SJCRH30 (cell line): ENCODE measurements around the gene PSMB5. TPM values are rescaled to one million over a fixed set of nuclear protein-coding genes. Genes with fewer than 3 reads are reported as not detected.
"Not testable (repeated sequence)": the region's sequence is repeated elsewhere in the genome, so short reads cannot be mapped to it uniquely, and the experiment has no call there.

ENCODE experiments used
- DNase-seq, 2 experiments: peaks; one replicate each; pipeline ENCODE4 v3.0.0-alpha.2; 2015 to 2020
- H3K27ac ChIP-seq: fragments of 250-450 bp; sonication (Bioruptor Pico); 2 replicates; pipeline ENCODE4 v1.5.1; 2020; ENCODE audit warnings: mild to moderate bottlenecking, moderate library complexity
- H3K27me3 ChIP-seq: fragments of 250-450 bp; sonication (Bioruptor Pico); 2 replicates; pipeline ENCODE4 v1.5.1; 2020; ENCODE audit warnings: mild to moderate bottlenecking, moderate library complexity
- H3K36me3 ChIP-seq: fragments of 250-450 bp; sonication (Bioruptor Pico); 2 replicates; pipeline ENCODE4 v1.5.1; 2020; ENCODE audit warnings: mild to moderate bottlenecking, moderate library complexity
- H3K4me1 ChIP-seq: fragments of 250-450 bp; sonication (Bioruptor Pico); 2 replicates; pipeline ENCODE4 v1.5.1; 2020; ENCODE audit warnings: mild to moderate bottlenecking, moderate library complexity
- H3K4me3 ChIP-seq: fragments of 250-450 bp; sonication (Bioruptor Pico); 2 replicates; pipeline ENCODE4 v1.5.1; 2020; ENCODE audit warnings: mild to moderate bottlenecking, moderate library complexity
- H3K9me3 ChIP-seq: fragments of 250-450 bp; sonication (Bioruptor Pico); replicated peaks from 2 replicates; pipeline ENCODE4 v1.5.1; 2020; ENCODE audit warnings: mild to moderate bottlenecking, moderate library complexity
- total RNA-seq: library from RNA; depleted of rRNA; stranded (reverse); fragments of >200 nt; shearing (Covaris generic); gene quantifications from 2 replicates; pipeline ENCODE4 v1.2.3, GENCODE V29; 2014

PSMB5 gene
- total RNA-seq, 1 experiment from 2014 or later = 224 TPM

DNA sequence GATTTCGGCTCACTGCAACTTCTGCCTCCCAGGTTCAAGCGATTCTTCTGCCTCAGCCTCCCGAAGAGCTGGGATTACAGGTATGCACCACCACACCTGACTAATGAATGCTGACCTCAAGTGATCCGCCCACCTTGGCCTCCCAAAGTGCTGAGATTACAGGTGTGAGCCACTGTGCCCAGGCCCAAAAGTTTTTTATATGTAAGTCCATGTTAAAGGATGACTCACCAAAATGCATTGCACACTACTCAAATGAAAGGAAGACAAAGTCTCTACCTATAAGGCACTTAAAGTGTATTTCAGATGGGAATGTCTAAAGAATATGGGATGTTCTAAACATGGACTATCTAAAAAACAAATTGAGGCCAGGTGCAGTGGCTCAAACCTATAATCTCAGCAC lies 30.4 kb downstream of the PSMB5 start:
- not testable (repeated sequence) for H3K4me3 ChIP-seq, DNase-seq, H3K9me3 ChIP-seq, H3K27me3 ChIP-seq, H3K27ac ChIP-seq, H3K36me3 ChIP-seq
- peaks cover 12% of the 10 kb centered on the region; the same call in 1 of the 2 replicates for H3K4me1 ChIP-seq

DNA sequence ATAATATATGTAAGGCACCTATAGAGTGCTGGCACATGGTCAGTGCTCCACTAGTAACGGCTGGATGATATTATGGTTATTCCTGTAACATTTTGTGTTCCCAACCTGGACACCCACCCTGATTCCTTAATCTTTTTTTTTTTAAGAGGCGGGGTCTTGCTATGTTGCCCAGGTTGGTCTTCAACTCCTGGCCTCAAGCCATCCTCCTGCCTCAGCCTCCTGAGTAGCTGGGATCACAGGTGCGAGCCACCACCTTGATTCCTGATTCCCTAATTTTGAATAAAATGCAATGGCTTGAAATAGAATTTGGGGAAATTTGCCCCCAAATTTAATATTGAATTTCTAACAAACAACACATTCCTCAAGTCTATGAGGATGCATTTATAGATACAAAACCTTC lies 32.1 kb downstream of the PSMB5 start:
- DNase-seq = no peak
- Histone ChIP-seq H3K4me1 (peaks cover 18% of the 10 kb centered on the region), H3K4me3 (no peak overlapping the region)

DNA sequence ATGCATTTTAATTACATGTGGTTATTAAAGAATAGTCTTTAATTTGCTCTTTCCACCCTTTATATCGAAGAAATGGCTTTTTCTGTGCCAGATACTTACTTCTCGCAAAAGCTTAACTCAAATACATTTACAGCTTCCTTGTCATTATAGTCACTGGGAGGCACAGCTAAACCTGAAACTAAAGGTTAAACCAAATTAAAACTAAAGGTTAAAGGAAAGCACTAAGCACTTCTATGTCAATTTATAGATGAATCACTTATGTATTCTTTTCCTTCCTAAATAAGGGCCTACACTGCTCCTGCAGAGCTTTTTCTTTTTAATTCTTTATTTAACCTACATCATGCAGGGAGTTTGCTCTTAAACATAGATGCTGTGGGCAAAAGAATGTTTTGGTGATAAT lies 33.8 kb downstream of the PSMB5 start:
- no peaks in the 10 kb centered on the region for H3K36me3 ChIP-seq
- H3K27me3 ChIP-seq = no peaks in the 10 kb centered on the region
- H3K4me3 ChIP-seq = no peak overlapping the region

More for the DNA sequence above, 32.1 kb downstream of the PSMB5 start:
- no peaks in the 10 kb centered on the region for H3K27me3 ChIP-seq
- H3K9me3 ChIP-seq = no peaks in the 10 kb centered on the region
- H3K27ac ChIP-seq = no peak overlapping the region
- no peaks in the 10 kb centered on the region for H3K36me3 ChIP-seq

DNA sequence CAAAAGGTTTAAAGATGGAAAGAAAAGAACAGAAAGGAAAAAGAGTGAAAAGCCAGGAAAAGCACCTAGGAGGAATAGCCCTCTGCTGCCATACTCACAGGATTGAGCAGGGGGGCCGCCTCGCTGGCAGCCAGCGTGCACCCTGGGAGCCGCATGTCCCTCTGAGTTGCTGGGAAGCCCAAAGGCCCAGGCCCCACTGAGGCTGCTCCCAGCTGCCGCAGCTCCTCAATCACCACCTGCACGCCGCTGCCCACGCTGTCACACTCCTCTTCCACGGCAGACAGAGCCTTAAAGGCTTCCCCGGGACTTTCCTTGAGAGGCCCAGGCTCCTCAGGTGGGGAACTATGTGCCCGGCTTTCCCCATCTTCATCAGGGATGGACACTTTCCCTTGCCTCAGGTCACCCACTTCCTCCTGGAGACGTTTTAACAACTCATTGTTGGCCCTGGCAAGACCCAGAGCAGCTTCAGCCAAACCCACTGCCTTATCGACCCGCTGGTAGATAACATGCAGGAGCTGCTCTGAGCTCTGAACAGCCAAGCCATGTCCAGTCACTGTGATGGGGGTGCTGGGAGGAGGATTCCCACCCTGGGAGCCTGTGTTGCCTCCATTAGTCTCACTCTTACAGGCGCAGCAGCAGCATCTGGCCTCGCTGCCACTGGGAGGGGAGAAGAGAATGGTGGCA lies 36.2 kb downstream of the PSMB5 start:
- Histone ChIP-seq H3K4me3 (peak overlapping the region; percentile 39), H3K36me3 (no peaks in the 10 kb centered on the region), H3K4me1 (peaks cover 31% of the 10 kb centered on the region), H3K9me3 (no peaks in the 10 kb centered on the region), H3K27ac (peak overlapping the region; percentile 49), H3K27me3 (no peaks in the 10 kb centered on the region)
- DNase-seq = peak; percentile 74 to 79

More for the DNA sequence above, 33.8 kb downstream of the PSMB5 start:
- H3K27ac ChIP-seq = no peak overlapping the region
- peaks cover 25% of the 10 kb centered on the region for H3K4me1 ChIP-seq
- H3K9me3 ChIP-seq = no peaks in the 10 kb centered on the region
- DNase-seq = no peak

DNA sequence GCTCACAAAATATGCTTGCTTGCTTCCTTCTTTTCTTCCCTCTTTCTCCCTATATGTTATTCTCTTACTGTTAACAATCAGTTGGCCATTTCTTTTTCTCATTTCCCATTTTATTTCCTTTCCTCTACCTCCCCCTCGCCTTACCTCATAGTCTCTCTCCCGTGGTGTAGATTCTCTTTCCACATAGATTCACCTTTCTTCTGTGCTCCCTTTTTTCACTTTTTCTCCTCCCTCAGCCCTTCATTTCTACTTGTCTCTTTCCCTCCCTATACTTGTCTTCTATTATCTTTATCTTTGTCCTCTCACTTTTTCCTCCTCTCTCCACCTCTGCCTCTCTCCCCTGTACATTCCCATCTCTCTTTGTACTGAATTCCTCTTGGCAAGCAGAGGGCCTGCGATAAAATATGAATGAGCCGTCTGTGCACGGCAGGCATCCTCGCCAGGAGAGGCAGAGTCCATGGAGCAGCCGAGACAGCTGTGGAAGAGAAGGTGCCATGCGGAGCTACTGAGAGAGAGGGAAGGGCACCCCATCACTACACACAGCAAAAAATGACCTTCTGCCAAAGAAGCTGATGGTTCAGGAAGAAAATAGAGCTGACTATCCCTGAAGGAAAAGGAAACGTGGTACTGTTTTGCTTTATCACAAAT lies 36.9 kb downstream of the PSMB5 start:
- peak; percentile 46 to 61 for DNase-seq
- H3K36me3 ChIP-seq = no peaks in the 10 kb centered on the region
- H3K4me3 ChIP-seq = peak overlapping the region; percentile 39
- H3K4me1 ChIP-seq = peaks cover 31% of the 10 kb centered on the region
- H3K27me3 ChIP-seq = no peaks in the 10 kb centered on the region
- peak overlapping the region; percentile 49 for H3K27ac ChIP-seq
- no peaks in the 10 kb centered on the region for H3K9me3 ChIP-seq

DNA sequence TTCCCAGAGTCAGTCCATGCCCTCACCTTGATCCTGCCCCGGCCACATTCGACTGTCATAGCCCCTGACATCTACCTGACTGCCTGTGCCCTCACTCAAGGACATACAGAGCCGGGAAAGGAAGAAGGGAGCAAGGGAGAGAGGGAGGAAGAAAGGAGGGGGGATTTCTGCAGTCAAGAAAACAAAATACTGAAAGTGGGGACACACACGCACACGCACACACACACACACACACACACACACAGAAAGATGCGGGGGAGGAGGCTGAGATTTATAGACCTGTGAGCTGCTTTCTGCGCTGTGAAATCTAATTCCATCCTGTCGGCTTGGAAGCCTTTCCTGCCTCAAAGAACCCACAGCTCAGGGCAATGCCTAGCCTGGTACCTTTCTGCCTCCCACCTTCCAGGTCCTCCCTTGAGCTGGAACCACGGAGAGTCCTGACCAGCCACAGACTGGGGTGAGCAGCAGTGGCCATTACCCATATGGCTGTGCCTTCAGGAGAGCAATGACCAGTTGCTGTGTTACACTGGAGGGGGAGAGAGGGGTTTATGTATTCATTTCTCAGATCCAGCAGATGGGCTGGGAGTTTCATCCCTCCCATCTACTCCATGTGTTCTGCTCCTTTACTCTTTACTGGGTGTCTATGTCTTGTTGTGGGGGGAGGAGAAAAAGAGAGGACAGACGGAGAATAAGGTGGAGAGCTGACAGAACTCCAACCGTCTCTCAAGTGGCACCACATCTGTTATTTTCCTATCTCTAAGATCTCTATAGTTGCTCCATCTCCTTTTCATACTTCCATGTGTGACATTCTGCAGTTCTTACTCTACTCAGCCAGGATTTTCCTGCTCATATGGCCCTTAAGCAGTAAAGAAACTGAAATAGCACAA lies 37.7 kb downstream of the PSMB5 start:
- Histone ChIP-seq H3K36me3 (no peaks in the 10 kb centered on the region), H3K27ac (peak overlapping the region; percentile 49; the same call in 1 of the 2 replicates), H3K4me3 (no peak overlapping the region; the same call in 1 of the 2 replicates), H3K9me3 (no peaks in the 10 kb centered on the region), H3K4me1 (peaks cover 31% of the 10 kb centered on the region), H3K27me3 (no peaks in the 10 kb centered on the region)
- DNase-seq = no peak

DNA sequence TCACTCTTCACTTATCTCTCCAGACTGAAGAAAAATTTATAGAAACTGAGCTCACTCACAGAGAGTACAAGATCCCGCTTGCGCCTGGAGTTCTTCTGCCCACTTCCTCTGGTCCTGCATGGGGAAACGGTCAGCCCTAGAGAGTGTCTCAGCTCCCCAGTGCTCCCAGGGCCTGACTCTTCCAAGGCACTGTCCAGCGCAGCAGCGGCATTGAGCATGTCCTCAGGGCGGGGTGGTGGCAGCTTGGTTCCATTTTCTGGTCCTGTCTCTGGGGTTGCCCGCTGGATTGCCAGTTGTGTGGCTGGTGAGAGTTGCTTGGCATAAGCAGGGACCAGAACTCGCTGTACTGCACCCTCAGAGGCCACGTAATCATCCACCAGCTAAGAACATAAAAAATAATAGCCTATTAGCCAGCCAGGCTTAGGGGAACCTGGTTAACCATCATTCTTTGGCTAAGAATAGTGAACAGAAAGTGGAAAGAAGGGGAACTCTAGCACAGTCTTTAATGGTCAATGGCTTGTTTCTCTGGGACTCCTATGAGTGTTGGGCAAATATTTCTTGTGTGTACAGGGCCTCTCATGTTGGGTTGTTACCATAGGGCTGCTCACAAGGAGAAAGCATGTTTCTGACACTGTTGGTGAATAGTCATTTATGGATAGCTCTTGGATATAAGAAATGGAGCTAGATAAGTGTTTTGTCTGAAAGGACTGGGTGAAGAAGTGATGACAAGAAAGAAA lies 38.6 kb downstream of the PSMB5 start:
- Histone ChIP-seq H3K4me3 (no peak overlapping the region), H3K27ac (no peak overlapping the region), H3K4me1 (peaks cover 31% of the 10 kb centered on the region), H3K36me3 (no peaks in the 10 kb centered on the region), H3K27me3 (no peaks in the 10 kb centered on the region), H3K9me3 (no peaks in the 10 kb centered on the region)
- DNase-seq = no peak

DNA sequence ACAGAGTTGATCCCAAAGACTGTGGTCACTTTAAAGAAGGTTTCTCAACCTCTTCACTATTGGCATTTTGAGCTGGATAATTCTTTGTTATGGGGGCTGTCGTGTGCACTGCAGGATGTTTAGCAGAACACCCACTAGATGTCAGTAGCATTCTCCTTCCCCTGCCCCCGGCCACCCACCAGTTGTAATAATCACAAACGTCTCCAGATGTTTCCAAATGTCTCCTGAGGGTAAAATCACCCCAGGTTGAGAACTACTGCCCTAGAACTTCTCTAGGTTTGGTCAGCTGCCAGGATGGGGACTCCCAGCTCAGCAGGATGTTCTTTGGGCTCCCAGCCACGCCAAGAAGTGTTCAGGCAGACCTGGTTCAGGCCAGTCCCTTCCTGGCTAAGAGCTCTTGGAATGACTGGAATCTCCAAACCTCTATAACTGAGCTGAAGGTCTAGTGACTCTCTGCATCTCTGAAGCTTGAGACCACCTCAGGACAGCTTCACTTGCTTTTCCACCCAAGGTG lies 39.9 kb downstream of the PSMB5 start:
- Histone ChIP-seq H3K27ac (no peak overlapping the region), H3K4me3 (no peak overlapping the region), H3K27me3 (no peaks in the 10 kb centered on the region), H3K36me3 (no peaks in the 10 kb centered on the region), H3K9me3 (no peaks in the 10 kb centered on the region), H3K4me1 (peaks cover 31% of the 10 kb centered on the region)
- DNase-seq = peak; percentile 52 to 75

DNA sequence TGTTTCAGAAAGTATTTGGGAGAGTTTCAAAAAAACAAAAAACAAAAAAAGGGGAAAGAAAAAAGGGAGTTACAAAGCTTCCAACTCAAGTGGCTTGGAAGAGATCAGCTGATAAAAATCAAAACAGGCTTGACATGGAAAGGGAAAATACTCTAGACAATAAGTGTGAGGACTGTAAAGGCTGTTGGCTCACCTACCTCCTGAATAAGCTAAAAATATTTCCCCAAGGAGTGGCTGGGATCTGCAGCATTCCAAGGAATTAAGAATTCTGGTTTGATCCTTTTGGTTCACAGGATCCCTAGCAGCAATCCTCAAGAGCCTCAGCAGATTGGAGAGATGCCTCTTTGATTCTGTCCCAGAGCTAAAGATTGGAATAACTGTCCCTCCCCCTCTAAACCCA lies 41.2 kb downstream of the PSMB5 start:
- no peaks in the 10 kb centered on the region for H3K36me3 ChIP-seq
- no peaks in the 10 kb centered on the region for H3K27me3 ChIP-seq
- peaks cover 25% of the 10 kb centered on the region for H3K4me1 ChIP-seq
- H3K4me3 ChIP-seq = no peak overlapping the region
- DNase-seq = no peak
- no peaks in the 10 kb centered on the region for H3K9me3 ChIP-seq
- H3K27ac ChIP-seq = no peak overlapping the region

DNA sequence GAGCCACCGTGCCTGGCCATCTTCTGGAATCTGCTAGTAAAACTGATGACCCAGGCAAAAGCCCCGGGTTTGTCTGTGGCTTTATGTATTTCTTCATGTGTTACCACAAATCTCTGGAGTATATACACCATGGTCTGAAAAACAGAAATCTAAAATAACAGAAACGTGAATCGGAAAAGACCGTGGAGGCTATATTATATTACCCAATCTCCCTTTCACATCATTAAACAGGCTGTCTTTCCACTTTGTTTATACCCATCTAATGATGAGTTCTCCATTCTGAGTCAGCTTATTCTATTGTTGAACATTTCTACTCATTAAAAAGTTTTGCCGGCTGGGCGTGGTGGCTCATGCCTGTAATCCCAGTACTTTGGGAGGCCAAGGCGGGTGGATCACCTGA lies 42.8 kb downstream of the PSMB5 start:
- DNase-seq = no peak

DNA sequence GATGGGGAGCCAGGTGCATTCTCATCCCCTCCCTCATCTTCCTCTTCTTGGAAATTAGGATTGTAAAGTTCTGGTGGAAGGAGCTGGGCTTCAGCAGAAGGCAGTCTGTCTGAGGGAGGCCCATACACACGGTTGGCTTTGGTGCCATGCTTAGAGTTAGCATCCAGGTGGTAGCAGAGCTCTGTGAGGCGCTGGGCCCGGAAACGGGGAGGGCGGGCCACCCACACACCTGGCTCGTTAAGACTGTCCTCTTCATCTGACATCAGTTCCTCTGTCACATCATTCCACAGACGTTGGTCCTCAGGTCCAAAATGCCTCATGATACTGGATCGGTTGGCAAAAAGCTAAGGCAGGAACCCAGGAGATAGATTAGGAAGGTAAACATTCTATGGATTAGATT lies 47.4 kb downstream of the PSMB5 start:
- Histone ChIP-seq H3K9me3 (no peaks in the 10 kb centered on the region), H3K4me3 (no peak overlapping the region), H3K36me3 (peaks cover 5% of the 10 kb centered on the region), H3K27ac (no peak overlapping the region), H3K4me1 (0 out of 2 replicates have a peak, but pooled peaks cover 2% of the 10 kb centered on the region), H3K27me3 (no peaks in the 10 kb centered on the region)
- no peak for DNase-seq

More for the DNA sequence above, 42.8 kb downstream of the PSMB5 start:
- Histone ChIP-seq H3K9me3 (no peaks in the 10 kb centered on the region), H3K4me3 (no peak overlapping the region), H3K27me3 (no peaks in the 10 kb centered on the region), H3K27ac (no peak overlapping the region), H3K36me3 (peaks cover 4% of the 10 kb centered on the region), H3K4me1 (peaks cover 8% of the 10 kb centered on the region)

DNA sequence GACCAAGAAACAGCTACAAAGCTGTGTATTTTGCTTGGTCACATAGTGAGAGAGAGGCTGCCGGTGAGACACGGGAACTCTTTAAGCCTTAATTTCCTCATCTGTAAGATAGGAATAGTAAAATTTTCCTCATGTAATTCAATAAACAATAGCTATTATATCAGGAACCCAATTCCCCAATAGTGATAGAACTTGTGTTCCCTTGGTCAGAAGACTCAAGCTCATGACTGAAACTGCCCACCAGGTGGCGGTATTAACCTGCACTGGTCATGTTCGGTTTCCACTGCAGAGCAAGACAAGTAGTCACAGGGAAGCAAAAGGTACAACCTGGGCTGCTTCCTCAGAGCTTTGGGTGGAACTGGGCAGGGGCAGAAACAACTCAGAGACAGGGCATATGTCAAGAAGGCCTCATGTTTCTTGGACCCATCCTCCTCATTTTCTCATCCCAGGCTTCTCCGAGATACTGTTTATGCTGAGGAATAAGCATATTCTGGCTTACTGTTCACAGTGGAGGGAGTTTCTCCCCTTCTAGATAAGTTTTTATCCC lies 48.1 kb downstream of the PSMB5 start:
- H3K36me3 ChIP-seq = peaks cover 5% of the 10 kb centered on the region
- DNase-seq = peak; percentile 80 to 91

DNA sequence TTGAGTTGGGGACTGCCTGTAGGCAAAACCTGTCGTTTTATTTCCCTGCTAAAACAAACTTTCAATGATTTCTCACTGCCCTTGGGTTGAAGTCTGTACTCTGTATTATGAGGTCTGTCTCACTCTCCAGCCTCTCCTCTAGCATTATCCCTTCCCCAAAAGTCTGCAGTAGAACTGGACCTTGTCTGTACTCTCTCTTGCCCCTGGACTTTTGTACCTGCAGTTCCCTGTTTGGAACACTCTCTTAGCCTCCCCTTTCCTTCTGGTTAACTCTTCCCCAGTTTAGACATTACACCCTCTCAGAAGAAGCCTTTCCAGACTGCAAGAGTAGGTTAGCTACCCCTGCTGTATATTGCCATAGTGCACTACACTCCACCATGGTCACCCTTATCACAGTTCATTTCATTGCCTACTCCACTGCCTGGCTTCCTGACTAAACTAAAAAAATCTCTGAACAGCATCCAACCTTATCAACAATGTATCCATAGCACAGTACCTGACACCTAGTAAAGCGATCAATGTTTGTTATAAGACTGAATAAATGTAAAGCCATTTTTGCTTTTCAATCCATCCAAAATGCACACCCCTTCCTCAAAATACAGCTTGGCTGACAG lies 48.7 kb downstream of the PSMB5 start:
- Histone ChIP-seq H3K27me3 (no peaks in the 10 kb centered on the region), H3K27ac (no peak overlapping the region), H3K36me3 (peaks cover 5% of the 10 kb centered on the region), H3K4me3 (no peak overlapping the region), H3K9me3 (no peaks in the 10 kb centered on the region), H3K4me1 (0 out of 2 replicates have a peak, but pooled peaks cover 2% of the 10 kb centered on the region)
- no peak for DNase-seq

More for the DNA sequence above, 48.1 kb downstream of the PSMB5 start:
- H3K27ac ChIP-seq = no peak overlapping the region
- no peaks in the 10 kb centered on the region for H3K9me3 ChIP-seq
- no peaks in the 10 kb centered on the region for H3K27me3 ChIP-seq
- no peak overlapping the region for H3K4me3 ChIP-seq
- 0 out of 2 replicates have a peak, but pooled peaks cover 2% of the 10 kb centered on the region for H3K4me1 ChIP-seq
